Rectal smooth muscle tissue (tissue), 1 donor: Measurements from ENCODE around the gene TMEM87A.
A peak's percentile ranks its signal among the peaks of the same experiment; 100 is the strongest.

Experiments used
- H3K27ac ChIP-seq: one replicate; pipeline ENCODE4 v1.7.0; 2013; ENCODE audit warnings: low read depth, low read length, inconsistent platforms
- H3K27me3 ChIP-seq: one replicate; pipeline ENCODE4 v1.7.0; 2013; ENCODE audit warnings: low read length; ENCODE audit not compliant: control insufficient read depth, insufficient read depth
- H3K36me3 ChIP-seq: one replicate; pipeline ENCODE4 v1.7.0; 2013; ENCODE audit warnings: low read length; ENCODE audit not compliant: control insufficient read depth, insufficient read depth
- H3K4me1 ChIP-seq: one replicate; pipeline ENCODE4 v1.7.0; 2013; ENCODE audit warnings: low read length; ENCODE audit not compliant: control insufficient read depth, insufficient read depth
- H3K4me3 ChIP-seq: one replicate; pipeline ENCODE4 v1.7.0; 2013; ENCODE audit warnings: low read length
- H3K9ac ChIP-seq: one replicate; pipeline ENCODE4 v1.7.0; 2013; ENCODE audit warnings: low read length

TMEM87A gene

GRCh38 chr15:42215913-42216829 is 57.1 kb downstream of the TMEM87A start:
- H3K27ac ChIP-seq = no peak overlapping the region
- H3K4me1 ChIP-seq = no peaks in the 10 kb centered on the region
- H3K36me3 ChIP-seq = peaks cover 14% of the 10 kb centered on the region
- H3K9ac ChIP-seq = no peak overlapping the region
- H3K4me3 ChIP-seq = no peak overlapping the region
- H3K27me3 ChIP-seq = no peaks in the 10 kb centered on the region

- Histone ChIP-seq H3K27ac (no peak overlapping the region), H3K4me1 (no peaks in the 10 kb centered on the region), H3K27me3 (no peaks in the 10 kb centered on the region), H3K36me3 (peaks cover 14% of the 10 kb centered on the region), H3K9ac (no peak overlapping the region), H3K4me3 (no peak overlapping the region)
These were observed 58.6 kb downstream of the TMEM87A start for GRCh38 chr15:42214600-42214999.

- no peak overlapping the region for H3K27ac ChIP-seq
These were observed 59.7 kb downstream of the TMEM87A start for GRCh38 chr15:42213511-42213910.

GRCh38 chr15:42210696-42211095 is 62.5 kb downstream of the TMEM87A start:
- Histone ChIP-seq H3K27ac (no peak overlapping the region), H3K27me3 (no peaks in the 10 kb centered on the region)

More at GRCh38 chr15:42213511-42213910, 59.7 kb downstream of the TMEM87A start:
- peaks cover 12% of the 10 kb centered on the region for H3K36me3 ChIP-seq
- no peak overlapping the region for H3K4me3 ChIP-seq
- no peaks in the 10 kb centered on the region for H3K27me3 ChIP-seq
- H3K4me1 ChIP-seq = no peaks in the 10 kb centered on the region
- H3K9ac ChIP-seq = no peak overlapping the region

GRCh38 chr15:42207674-42208579 is 65.3 kb downstream of the TMEM87A start, which contains the start of gene VPS39:
Gene VPS39, minus strand, starts transcription at chr15:42208304. Its CDS starts 151 bp downstream, at chr15:42208153.
- peaks cover 10% of the 10 kb centered on the region for H3K4me1 ChIP-seq

More at GRCh38 chr15:42210696-42211095, 62.5 kb downstream of the TMEM87A start:
- Histone ChIP-seq H3K4me1 (peaks cover 10% of the 10 kb centered on the region), H3K4me3 (no peak overlapping the region), H3K9ac (no peak overlapping the region), H3K36me3 (peaks cover 4% of the 10 kb centered on the region)

GRCh38 chr15:42206406-42206805 is 66.8 kb downstream of the TMEM87A start:
- H3K27ac ChIP-seq = no peak overlapping the region
- H3K4me1 ChIP-seq = peaks cover 10% of the 10 kb centered on the region
- H3K36me3 ChIP-seq = peaks cover 3% of the 10 kb centered on the region
- H3K4me3 ChIP-seq = no peak overlapping the region
- H3K27me3 ChIP-seq = no peaks in the 10 kb centered on the region
- no peak overlapping the region for H3K9ac ChIP-seq

More at GRCh38 chr15:42207674-42208579, 65.3 kb downstream of the TMEM87A start, which contains the start of gene VPS39:
- no peaks in the 10 kb centered on the region for H3K36me3 ChIP-seq
- no peaks in the 10 kb centered on the region for H3K27me3 ChIP-seq
- H3K4me3 ChIP-seq = peak within 1 kb of the TSS; percentile 98
- peak within 1 kb of the TSS; percentile 97 for H3K9ac ChIP-seq
- H3K27ac ChIP-seq = peak within 1 kb of the TSS; percentile 88

- Histone ChIP-seq H3K9ac (no peak overlapping the region), H3K27me3 (no peaks in the 10 kb centered on the region), H3K4me1 (peaks cover 10% of the 10 kb centered on the region)
These were observed 69.3 kb downstream of the TMEM87A start for GRCh38 chr15:42203891-42204290.

GRCh38 chr15:42202653-42203052 is 70.6 kb downstream of the TMEM87A start:
- peaks cover 10% of the 10 kb centered on the region for H3K4me1 ChIP-seq
- H3K27me3 ChIP-seq = no peaks in the 10 kb centered on the region
- no peak overlapping the region for H3K9ac ChIP-seq

More at GRCh38 chr15:42203891-42204290, 69.3 kb downstream of the TMEM87A start:
- Histone ChIP-seq H3K36me3 (peaks cover 3% of the 10 kb centered on the region), H3K4me3 (no peak overlapping the region), H3K27ac (no peak overlapping the region)

GRCh38 chr15:42201801-42202200 is 71.4 kb downstream of the TMEM87A start:
- H3K4me3 ChIP-seq = no peak overlapping the region
- H3K9ac ChIP-seq = no peak overlapping the region
- H3K27ac ChIP-seq = no peak overlapping the region
- H3K4me1 ChIP-seq = peaks cover 3% of the 10 kb centered on the region
- H3K27me3 ChIP-seq = no peaks in the 10 kb centered on the region
- peaks cover 8% of the 10 kb centered on the region for H3K36me3 ChIP-seq

More at GRCh38 chr15:42202653-42203052, 70.6 kb downstream of the TMEM87A start:
- Histone ChIP-seq H3K27ac (no peak overlapping the region), H3K36me3 (peaks cover 8% of the 10 kb centered on the region), H3K4me3 (no peak overlapping the region)

- Histone ChIP-seq H3K36me3 (peaks cover 8% of the 10 kb centered on the region), H3K9ac (no peak overlapping the region), H3K4me3 (no peak overlapping the region), H3K27me3 (no peaks in the 10 kb centered on the region), H3K27ac (no peak overlapping the region), H3K4me1 (no peaks in the 10 kb centered on the region)
These were observed 74.1 kb downstream of the TMEM87A start for GRCh38 chr15:42199126-42199525.

GRCh38 chr15:42198516-42198915 is 74.7 kb downstream of the TMEM87A start:
- Histone ChIP-seq H3K27ac (no peak overlapping the region), H3K4me1 (no peaks in the 10 kb centered on the region), H3K36me3 (peaks cover 8% of the 10 kb centered on the region)

GRCh38 chr15:42194513-42194912 is 78.7 kb downstream of the TMEM87A start:
- Histone ChIP-seq H3K36me3 (peaks cover 10% of the 10 kb centered on the region), H3K27me3 (no peaks in the 10 kb centered on the region), H3K4me3 (no peak overlapping the region), H3K9ac (no peak overlapping the region), H3K27ac (no peak overlapping the region), H3K4me1 (no peaks in the 10 kb centered on the region)

More at GRCh38 chr15:42198516-42198915, 74.7 kb downstream of the TMEM87A start:
- Histone ChIP-seq H3K27me3 (no peaks in the 10 kb centered on the region), H3K4me3 (no peak overlapping the region), H3K9ac (no peak overlapping the region)
